HFF-Myc (cell line): ENCODE measurements around the gene DKKL1.
A peak's percentile ranks its signal among the peaks of the same experiment; 100 is the strongest.

ENCODE experiments used
- DNase-seq: peaks from one replicate; pipeline ENCODE4 v3.0.0-alpha.2; 2011; ENCODE audit warnings: low read depth; ENCODE audit errors: extremely low read depth
- H3K4me3 ChIP-seq: replicated peaks from 2 replicates; pipeline ENCODE4 v1.5.1; 2011; ENCODE audit warnings: low read depth, mild to moderate bottlenecking, control low read depth, low read length
- TF ChIP-seq, protein P1 (sequence below): IDR thresholded peaks from 2 replicates; pipeline ENCODE4 v1.5.1; 2012; ENCODE audit warnings: mild to moderate bottlenecking, low read depth, low read length, control low read depth; ENCODE audit errors: missing control alignments

The DKKL1 gene

DNA sequence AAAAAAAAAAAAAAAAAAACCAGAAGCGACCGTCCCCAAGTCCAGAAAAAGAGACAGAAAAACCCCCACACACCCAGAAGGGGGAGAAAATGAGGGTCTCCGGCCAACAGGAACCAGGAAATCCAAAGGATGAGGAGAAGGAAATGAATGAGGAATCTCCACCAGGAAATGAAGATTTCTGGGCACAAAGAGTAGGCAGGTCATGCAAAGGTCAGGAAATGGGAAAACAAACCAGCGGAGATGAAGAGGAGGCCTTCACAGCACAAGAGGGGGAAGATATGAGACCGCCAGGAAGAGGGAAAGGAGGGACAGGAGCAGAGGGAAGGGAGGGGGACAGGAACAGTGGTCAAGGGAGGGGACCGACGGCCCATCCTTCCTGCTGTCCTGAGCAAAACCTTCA, 7.3 kb upstream of the DKKL1 start:
- DNase-seq, result no peak
- TF ChIP-seq, protein P1, sequence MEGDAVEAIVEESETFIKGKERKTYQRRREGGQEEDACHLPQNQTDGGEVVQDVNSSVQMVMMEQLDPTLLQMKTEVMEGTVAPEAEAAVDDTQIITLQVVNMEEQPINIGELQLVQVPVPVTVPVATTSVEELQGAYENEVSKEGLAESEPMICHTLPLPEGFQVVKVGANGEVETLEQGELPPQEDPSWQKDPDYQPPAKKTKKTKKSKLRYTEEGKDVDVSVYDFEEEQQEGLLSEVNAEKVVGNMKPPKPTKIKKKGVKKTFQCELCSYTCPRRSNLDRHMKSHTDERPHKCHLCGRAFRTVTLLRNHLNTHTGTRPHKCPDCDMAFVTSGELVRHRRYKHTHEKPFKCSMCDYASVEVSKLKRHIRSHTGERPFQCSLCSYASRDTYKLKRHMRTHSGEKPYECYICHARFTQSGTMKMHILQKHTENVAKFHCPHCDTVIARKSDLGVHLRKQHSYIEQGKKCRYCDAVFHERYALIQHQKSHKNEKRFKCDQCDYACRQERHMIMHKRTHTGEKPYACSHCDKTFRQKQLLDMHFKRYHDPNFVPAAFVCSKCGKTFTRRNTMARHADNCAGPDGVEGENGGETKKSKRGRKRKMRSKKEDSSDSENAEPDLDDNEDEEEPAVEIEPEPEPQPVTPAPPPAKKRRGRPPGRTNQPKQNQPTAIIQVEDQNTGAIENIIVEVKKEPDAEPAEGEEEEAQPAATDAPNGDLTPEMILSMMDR, result no peak
- peak overlapping the region; percentile 23 for H3K4me3 ChIP-seq

DNA sequence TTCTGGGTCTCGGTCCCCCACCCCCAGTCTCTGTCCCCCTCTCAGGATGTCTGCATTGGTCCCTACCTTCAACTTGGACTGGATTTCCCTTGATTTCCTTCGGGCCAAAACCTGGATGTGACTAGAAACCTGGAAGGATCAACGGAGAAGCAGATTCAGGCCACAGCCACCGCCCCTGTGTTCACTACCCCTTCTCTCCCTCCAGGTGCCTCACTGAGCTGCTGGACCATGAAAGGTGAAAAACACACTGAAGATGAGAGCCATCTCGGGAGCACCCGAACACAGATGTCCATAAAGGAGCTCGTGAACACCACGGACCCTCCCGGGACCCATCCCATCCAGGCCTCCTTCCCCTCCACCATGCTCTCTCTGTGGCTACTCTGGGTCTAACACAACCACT, 6.5 kb upstream of the DKKL1 start:
- DNase-seq, result no peak
- H3K4me3 ChIP-seq, result no peak overlapping the region
- TF ChIP-seq, protein P1, result no peak

DNA sequence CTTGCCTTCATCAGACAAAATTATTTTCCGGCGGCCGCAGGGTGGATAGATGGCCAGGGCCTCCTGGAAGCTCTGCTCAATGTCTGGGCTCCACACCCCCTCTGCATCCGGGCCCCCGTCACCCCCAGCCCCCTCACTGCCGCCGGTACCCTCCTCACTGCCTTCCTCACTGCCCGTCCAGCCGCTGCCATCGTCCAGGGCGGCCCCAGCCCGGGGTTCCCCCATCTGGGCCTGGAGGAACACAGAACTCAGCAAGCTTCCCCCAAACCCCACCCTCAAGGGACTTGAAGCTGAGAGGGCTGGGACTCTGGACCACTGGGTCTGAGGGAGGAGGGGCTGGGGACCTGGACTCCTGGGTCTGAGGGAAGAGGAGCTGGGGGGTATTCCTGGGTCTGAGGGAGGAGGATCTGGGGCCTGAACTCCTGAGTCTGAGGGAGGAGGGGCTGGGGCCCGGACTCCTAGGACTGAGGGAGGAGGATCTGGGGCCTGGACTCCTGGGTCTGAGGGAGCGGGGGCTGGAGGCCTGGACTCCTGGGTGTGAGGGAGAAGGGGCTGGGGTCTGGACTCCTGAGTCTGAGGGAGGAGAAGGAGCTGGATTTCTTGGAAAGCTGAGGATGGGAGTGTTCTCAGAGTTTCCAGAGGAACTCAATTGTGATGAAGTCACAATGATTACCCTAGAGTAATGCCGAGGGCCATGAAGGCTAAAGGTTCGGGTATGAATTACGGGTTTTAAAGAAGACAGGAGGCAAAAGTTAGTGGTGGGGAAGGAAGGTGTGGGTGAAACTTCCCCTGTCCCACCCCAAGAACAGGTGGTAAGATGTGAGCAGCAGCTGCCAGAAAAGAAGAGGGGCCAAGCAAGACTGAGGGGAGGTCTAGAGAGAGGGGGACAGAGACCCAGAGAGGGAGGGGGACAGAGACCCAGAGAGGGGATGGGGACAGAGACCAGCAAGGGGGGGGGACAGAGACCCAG, 3.5 kb upstream of the DKKL1 start:
- DNase-seq, result no peak
- H3K4me3 ChIP-seq, result peak overlapping the region; percentile 89
- TF ChIP-seq, protein P1, result no peak

DNA sequence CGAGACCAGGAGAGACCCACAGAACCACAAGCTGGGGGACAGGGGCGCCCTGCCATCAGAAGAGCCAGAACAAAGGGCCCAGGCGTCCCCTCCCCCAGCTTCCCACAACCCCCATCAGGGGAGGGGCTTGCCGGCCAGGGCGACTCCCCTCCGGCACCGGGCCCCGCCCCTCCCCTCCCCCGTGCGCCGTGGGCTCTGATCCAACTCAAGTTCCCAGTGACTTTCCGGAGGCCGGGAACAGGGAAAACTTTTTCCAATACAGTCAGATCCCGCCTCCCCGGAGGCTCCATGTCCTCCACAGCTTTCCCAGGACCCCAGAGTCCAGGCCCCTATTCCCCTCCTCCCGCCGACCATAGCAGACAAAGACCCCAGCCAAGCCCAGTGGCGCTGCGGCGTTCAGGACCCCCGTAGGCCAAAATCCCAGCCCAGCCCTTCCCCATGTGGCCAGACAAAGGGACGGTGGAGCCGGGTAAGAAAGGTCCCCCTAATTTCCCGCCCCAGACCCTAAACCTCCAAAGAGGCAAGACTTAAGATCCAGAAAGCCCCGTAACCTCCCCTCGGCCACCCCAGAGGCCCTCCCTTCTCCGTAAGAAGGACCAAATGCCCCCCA, 2.1 kb upstream of the DKKL1 start:
- H3K4me3 ChIP-seq, result peak overlapping the region; percentile 89
- peak; percentile 63 for DNase-seq
- TF ChIP-seq, protein P1, result no peak

DNA sequence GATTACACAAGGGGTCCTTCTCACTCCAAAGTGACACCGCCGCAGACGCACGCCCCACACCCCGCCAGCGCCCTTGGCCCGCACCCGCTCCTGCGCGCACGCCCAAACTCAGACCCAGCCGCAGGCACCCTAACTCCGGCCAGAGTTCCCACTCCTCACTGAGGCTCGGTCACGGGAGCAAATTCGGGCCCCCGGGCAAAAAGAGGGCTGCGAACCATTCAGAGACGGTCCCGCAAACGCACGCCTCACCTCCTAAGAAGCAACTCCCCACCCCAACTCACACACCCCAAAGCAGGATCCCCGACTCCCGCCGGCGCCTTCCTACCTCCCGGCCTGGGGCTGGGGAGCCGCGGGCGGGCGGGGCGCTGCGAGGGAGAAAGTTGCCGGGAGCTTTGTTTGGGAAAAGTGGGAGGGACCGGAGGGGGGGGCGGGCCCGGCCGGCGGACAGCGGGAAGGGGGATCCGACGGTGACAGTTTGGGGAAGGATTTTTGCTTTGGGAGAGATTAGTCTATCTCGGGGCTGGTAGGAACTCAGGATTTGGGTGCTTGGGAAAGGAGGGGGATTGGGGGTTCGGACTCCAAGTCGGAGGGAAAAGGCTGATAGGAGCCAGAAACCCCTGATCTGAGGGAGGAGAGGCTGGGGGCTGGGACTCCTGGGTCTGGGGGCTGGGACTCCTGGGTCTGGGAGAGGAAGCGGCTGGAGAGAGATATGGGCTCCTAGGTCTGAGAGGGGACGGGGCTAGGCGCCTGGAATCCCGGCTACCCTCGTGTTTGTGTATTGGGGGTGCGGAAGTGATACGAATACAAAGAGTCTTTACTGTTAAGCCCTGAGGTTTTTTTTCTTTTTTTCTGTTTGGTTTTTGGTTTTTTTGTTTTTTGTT, 1.4 kb upstream of the DKKL1 start, which contains the start of gene TEAD2:
TSS of gene TEAD2 (minus strand) at position 369 of the 881 bp plus-strand sequence. CDS start 2,341 bp downstream, outside the sequence.
- TF ChIP-seq, protein P1, result no peak
- H3K4me3 ChIP-seq, result peak within 1 kb of the TSS; percentile 89
- no peak for DNase-seq

DNA sequence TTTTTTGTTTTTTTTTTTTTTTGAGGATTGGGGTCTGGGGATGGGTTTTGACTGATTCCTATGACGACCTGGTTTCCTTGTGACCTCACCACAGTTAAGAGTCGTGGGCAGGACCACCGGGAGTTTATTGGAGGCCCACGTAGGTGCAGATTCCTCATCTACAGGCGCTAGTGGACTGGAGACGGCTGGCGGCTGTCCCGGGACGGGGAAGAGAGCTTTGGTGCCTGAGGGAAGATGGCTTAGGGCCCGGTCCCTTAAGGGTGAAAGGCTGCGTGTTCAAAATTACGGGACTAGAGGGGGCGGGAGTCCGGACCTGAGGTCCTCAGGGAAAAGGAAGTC, 779 bp upstream of the DKKL1 start:
- TF ChIP-seq, protein P1, result no peak
- no peak for DNase-seq
- peak overlapping the region; percentile 89 for H3K4me3 ChIP-seq
